Activated T-cell treated with anti-CD3 and anti-CD28 coated beads, Interleukin-2, amount 50 U/mL, for 24 hours (primary cell): ENCODE data around the gene LARGE1.

Source experiments
- DNase-seq: peaks from one replicate; pipeline ENCODE4 v3.0.0-alpha.2; 2020
- H3K27ac Mint-ChIP-seq: 2 replicates; pipeline ENCODE4 v1.8.0; 2020; ENCODE audit warnings: mild to moderate bottlenecking, mixed read lengths
- H3K27me3 Mint-ChIP-seq: 2 replicates; pipeline ENCODE4 v1.8.0; 2020; ENCODE audit warnings: mixed read lengths
- H3K36me3 Mint-ChIP-seq: 2 replicates; pipeline ENCODE4 v1.8.0; 2020; ENCODE audit warnings: low read depth, mixed read lengths
- H3K4me1 Mint-ChIP-seq: 2 replicates; pipeline ENCODE4 v1.8.0; 2020; ENCODE audit warnings: low read depth, mixed read lengths
- H3K4me3 Mint-ChIP-seq: 2 replicates; pipeline ENCODE4 v1.8.0; 2020; ENCODE audit warnings: mild to moderate bottlenecking, moderate library complexity, mixed read lengths
- H3K9me3 Mint-ChIP-seq: 2 replicates; pipeline ENCODE4 v1.8.0; 2020; ENCODE audit warnings: mixed read lengths

LARGE1 gene

DNA sequence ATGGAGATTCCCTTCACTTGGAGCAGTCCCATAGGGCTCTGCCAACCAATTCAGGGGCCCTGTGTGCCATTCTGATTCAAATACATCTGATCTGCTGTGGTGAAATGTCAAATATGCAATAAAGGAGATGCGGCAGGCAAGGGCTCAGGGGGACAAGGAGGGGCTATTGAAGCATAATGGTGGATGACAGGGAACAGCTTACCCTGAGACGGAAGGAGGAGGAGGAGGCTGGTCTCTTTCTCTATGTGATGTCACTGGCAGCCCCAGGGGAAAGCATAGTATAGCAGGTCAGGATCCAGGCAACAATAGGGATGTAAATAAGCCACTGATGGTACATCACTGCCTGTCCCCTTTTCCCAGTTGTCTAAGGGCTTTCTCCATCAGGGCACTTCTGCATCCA, 511.2 kb downstream of the LARGE1 start:
- H3K36me3 Mint-ChIP-seq, result no peaks in the 10 kb centered on the region
- no peak overlapping the region for H3K4me3 Mint-ChIP-seq
- no peaks in the 10 kb centered on the region for H3K4me1 Mint-ChIP-seq
- no peak overlapping the region for H3K27ac Mint-ChIP-seq
- DNase-seq, result no peak
- H3K9me3 Mint-ChIP-seq, result no peaks in the 10 kb centered on the region
- no peaks in the 10 kb centered on the region for H3K27me3 Mint-ChIP-seq

GRCh38 chr22:33405194-33405593, 515.1 kb downstream of the LARGE1 start:
- Mint-ChIP-seq H3K27me3 (no peaks in the 10 kb centered on the region), H3K27ac (no peak overlapping the region), H3K9me3 (no peaks in the 10 kb centered on the region), H3K4me1 (no peaks in the 10 kb centered on the region), H3K4me3 (no peak overlapping the region), H3K36me3 (no peaks in the 10 kb centered on the region)
- no peak for DNase-seq

GRCh38 chr22:33404723-33405122, 515.6 kb downstream of the LARGE1 start:
- no peaks in the 10 kb centered on the region for H3K36me3 Mint-ChIP-seq
- no peaks in the 10 kb centered on the region for H3K27me3 Mint-ChIP-seq
- no peak overlapping the region for H3K27ac Mint-ChIP-seq
- no peak overlapping the region for H3K4me3 Mint-ChIP-seq
- DNase-seq, result no peak
- H3K9me3 Mint-ChIP-seq, result peaks cover 3% of the 10 kb centered on the region
- no peaks in the 10 kb centered on the region for H3K4me1 Mint-ChIP-seq

- DNase-seq, result no peak
- no peaks in the 10 kb centered on the region for H3K36me3 Mint-ChIP-seq
- H3K27me3 Mint-ChIP-seq, result no peaks in the 10 kb centered on the region
- H3K4me1 Mint-ChIP-seq, result no peaks in the 10 kb centered on the region
- H3K4me3 Mint-ChIP-seq, result no peak overlapping the region
- peaks cover 3% of the 10 kb centered on the region for H3K9me3 Mint-ChIP-seq
- H3K27ac Mint-ChIP-seq, result no peak overlapping the region
Measured at GRCh38 chr22:33402325-33402724, 518.0 kb downstream of the LARGE1 start.

DNA sequence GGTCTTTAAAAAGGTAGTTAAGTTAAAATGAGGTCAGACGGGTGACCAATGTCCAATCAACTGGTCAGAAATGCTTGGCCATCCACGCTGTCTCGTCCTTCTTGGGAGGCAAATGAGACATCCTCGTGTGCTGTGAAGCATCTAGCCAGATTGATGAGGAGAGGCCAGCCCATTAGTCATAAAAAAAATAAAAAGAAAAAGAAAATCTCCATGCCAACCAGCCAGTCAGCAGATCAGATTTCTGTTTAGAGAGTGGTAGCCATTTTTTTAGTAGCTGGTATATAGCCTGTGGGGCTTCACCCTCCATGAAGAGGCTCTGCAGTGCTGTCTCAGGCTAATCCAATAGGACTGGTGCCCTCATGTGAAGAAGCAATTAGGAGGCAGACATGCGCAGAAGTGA, 519.0 kb downstream of the LARGE1 start:
- H3K27ac Mint-ChIP-seq, result no peak overlapping the region
- H3K4me3 Mint-ChIP-seq, result no peak overlapping the region
- H3K4me1 Mint-ChIP-seq, result no peaks in the 10 kb centered on the region
- no peaks in the 10 kb centered on the region for H3K36me3 Mint-ChIP-seq
- H3K9me3 Mint-ChIP-seq, result peaks cover 3% of the 10 kb centered on the region
- H3K27me3 Mint-ChIP-seq, result no peaks in the 10 kb centered on the region
- DNase-seq, result no peak

- Mint-ChIP-seq H3K27ac (no peak overlapping the region), H3K27me3 (no peaks in the 10 kb centered on the region), H3K4me1 (no peaks in the 10 kb centered on the region), H3K36me3 (no peaks in the 10 kb centered on the region), H3K4me3 (no peak overlapping the region), H3K9me3 (peaks cover 3% of the 10 kb centered on the region)
- no peak for DNase-seq
Measured at GRCh38 chr22:33400891-33401290, 519.4 kb downstream of the LARGE1 start.

GRCh38 chr22:33400061-33400840, 520.0 kb downstream of the LARGE1 start:
- no peaks in the 10 kb centered on the region for H3K27me3 Mint-ChIP-seq
- no peaks in the 10 kb centered on the region for H3K4me1 Mint-ChIP-seq
- no peak for DNase-seq
- H3K36me3 Mint-ChIP-seq, result no peaks in the 10 kb centered on the region
- H3K27ac Mint-ChIP-seq, result no peak overlapping the region
- peaks cover 3% of the 10 kb centered on the region for H3K9me3 Mint-ChIP-seq
- no peak overlapping the region for H3K4me3 Mint-ChIP-seq

DNA sequence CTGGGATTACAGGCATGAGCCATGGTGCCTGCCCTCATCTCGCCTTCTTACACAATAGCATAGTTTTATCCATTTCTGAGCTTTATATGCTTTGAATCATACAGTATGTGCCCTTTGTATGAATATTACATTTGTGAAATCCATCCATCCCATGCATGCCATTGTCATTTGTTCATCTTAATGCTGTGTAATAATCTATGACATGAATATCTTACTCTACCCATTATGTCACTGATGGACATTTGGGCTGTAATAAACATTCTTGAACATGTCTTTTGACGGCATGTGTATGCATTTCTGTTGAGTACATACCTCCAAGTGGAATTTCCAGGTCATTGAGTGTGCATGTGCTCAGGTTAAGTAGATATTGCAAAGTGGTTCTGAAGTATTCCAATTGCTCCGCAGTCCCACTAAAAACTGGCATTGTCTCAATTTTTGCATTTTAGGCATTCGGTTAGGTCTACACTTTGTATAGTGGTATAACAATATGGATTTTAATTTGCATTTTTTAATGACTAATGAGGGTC, 522.8 kb downstream of the LARGE1 start:
- H3K36me3 Mint-ChIP-seq, result no peaks in the 10 kb centered on the region
- DNase-seq, result no peak
- H3K4me3 Mint-ChIP-seq, result no peak overlapping the region
- H3K27ac Mint-ChIP-seq, result no peak overlapping the region
- H3K27me3 Mint-ChIP-seq, result no peaks in the 10 kb centered on the region
- no peaks in the 10 kb centered on the region for H3K4me1 Mint-ChIP-seq
- H3K9me3 Mint-ChIP-seq, result peaks cover 3% of the 10 kb centered on the region

GRCh38 chr22:33393432-33393831, 526.8 kb downstream of the LARGE1 start:
- H3K27ac Mint-ChIP-seq, result no peak overlapping the region
- DNase-seq, result no peak
- no peaks in the 10 kb centered on the region for H3K36me3 Mint-ChIP-seq
- H3K4me1 Mint-ChIP-seq, result no peaks in the 10 kb centered on the region
- H3K4me3 Mint-ChIP-seq, result no peak overlapping the region
- no peaks in the 10 kb centered on the region for H3K27me3 Mint-ChIP-seq
- no peaks in the 10 kb centered on the region for H3K9me3 Mint-ChIP-seq

- H3K4me3 Mint-ChIP-seq, result no peak overlapping the region
- no peaks in the 10 kb centered on the region for H3K27me3 Mint-ChIP-seq
- H3K36me3 Mint-ChIP-seq, result no peaks in the 10 kb centered on the region
- DNase-seq, result no peak
- no peak overlapping the region for H3K27ac Mint-ChIP-seq
- H3K9me3 Mint-ChIP-seq, result no peaks in the 10 kb centered on the region
- H3K4me1 Mint-ChIP-seq, result no peaks in the 10 kb centered on the region
Measured at GRCh38 chr22:33391298-33391697, 529.0 kb downstream of the LARGE1 start.

DNA sequence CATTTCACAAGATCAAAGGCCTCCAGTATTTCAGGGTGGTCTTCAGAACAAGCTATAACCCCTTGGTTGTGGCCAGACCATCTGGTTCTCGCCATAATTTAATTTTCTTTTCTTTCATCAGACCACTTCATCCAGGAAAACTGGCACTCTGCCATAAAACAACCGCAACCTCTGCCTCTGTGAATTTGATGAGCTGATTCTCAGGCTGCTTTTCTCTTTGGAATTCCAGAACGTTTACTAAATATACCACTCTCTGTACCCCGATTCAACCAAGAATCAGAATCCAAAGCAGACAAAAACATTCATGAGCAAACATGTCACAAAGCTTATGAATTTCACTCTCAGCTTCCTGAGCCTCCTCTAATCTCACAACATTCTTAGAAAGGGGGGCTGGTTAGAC, 530.3 kb downstream of the LARGE1 start:
- Mint-ChIP-seq H3K36me3 (no peaks in the 10 kb centered on the region), H3K9me3 (no peaks in the 10 kb centered on the region), H3K27me3 (no peaks in the 10 kb centered on the region), H3K27ac (no peak overlapping the region), H3K4me1 (no peaks in the 10 kb centered on the region), H3K4me3 (no peak overlapping the region)
- DNase-seq, result no peak

GRCh38 chr22:33386270-33386669, 534.0 kb downstream of the LARGE1 start:
- DNase-seq, result no peak
- H3K4me1 Mint-ChIP-seq, result no peaks in the 10 kb centered on the region
- H3K27ac Mint-ChIP-seq, result no peak overlapping the region
- no peaks in the 10 kb centered on the region for H3K9me3 Mint-ChIP-seq
- H3K27me3 Mint-ChIP-seq, result no peaks in the 10 kb centered on the region
- no peak overlapping the region for H3K4me3 Mint-ChIP-seq
- no peaks in the 10 kb centered on the region for H3K36me3 Mint-ChIP-seq

GRCh38 chr22:33385611-33386010, 534.7 kb downstream of the LARGE1 start:
- no peak overlapping the region for H3K4me3 Mint-ChIP-seq
- H3K4me1 Mint-ChIP-seq, result no peaks in the 10 kb centered on the region
- no peaks in the 10 kb centered on the region for H3K36me3 Mint-ChIP-seq
- no peaks in the 10 kb centered on the region for H3K9me3 Mint-ChIP-seq
- H3K27me3 Mint-ChIP-seq, result no peaks in the 10 kb centered on the region
- H3K27ac Mint-ChIP-seq, result no peak overlapping the region
- DNase-seq, result no peak

GRCh38 chr22:33382436-33382835, 537.8 kb downstream of the LARGE1 start:
- Mint-ChIP-seq H3K27ac (no peak overlapping the region), H3K27me3 (no peaks in the 10 kb centered on the region), H3K9me3 (peaks cover 8% of the 10 kb centered on the region)

DNA sequence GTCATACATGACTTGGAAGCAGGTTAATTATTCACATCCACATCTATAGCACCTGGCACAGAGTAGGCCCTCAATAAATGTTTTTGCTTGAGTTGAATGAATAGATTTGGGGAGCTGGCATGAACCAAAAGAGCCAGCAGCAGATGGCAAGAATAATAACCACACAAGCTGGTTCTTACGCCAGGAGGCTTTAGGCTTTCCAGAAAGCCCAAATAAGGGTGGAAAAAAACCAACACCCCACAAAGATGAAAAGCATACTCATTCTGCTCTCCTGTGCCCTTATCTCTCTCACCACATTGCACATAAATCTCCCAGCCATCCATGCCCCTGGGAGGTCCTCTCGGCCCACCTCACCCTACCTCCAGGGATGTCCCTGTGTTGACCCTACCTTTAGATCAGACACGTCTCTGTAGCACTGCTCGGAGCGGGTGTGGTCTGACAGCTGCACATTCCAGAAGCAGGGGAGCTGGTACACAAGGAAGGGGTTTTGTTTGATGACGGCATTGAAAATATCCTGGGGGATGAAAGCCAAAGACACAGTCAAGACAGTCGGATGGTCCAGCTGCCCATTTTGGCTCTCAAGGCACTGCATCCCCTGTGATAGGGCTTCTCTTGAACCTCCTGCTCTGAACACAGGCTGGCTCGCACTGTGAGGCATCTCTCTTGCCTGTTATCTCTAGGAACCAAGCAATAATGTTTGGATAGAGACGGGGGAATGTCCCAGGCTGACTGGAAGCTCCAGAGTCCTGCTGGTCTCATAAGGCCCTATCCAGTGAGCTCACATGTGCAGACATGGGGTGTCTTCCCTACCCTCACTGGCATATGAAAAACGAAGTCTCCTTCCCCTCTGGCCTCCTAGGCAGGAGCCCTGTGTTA, 538.5 kb downstream of the LARGE1 start:
- no peaks in the 10 kb centered on the region for H3K4me1 Mint-ChIP-seq
- H3K4me3 Mint-ChIP-seq, result no peak overlapping the region
- no peak overlapping the region for H3K27ac Mint-ChIP-seq
- peaks cover 9% of the 10 kb centered on the region for H3K9me3 Mint-ChIP-seq
- no peaks in the 10 kb centered on the region for H3K27me3 Mint-ChIP-seq
- no peak for DNase-seq
- H3K36me3 Mint-ChIP-seq, result no peaks in the 10 kb centered on the region

More at GRCh38 chr22:33382436-33382835, 537.8 kb downstream of the LARGE1 start:
- Mint-ChIP-seq H3K4me3 (no peak overlapping the region), H3K4me1 (no peaks in the 10 kb centered on the region), H3K36me3 (no peaks in the 10 kb centered on the region)
- no peak for DNase-seq
